NCI-H2171 (cell line): Measurements from ENCODE around the gene ADAM8.

ENCODE experiments used
- DNase-seq: peaks from one replicate; lab custom pipeline; 2025; lab: John Stamatoyannopoulos, UW

The ADAM8 gene

GRCh38 chr10:133281628-133282372 lies 5.1 kb upstream of the ADAM8 start:
- no peak for DNase-seq

- no peak for DNase-seq
Measured at GRCh38 chr10:133281084-133281483, 4.4 kb upstream of the ADAM8 start.

- DNase-seq: no peak
Measured at GRCh38 chr10:133280391-133281059, 3.9 kb upstream of the ADAM8 start.

GRCh38 chr10:133279326-133280226 lies 2.9 kb upstream of the ADAM8 start:
- DNase-seq: no peak

- no peak for DNase-seq
Measured at GRCh38 chr10:133278577-133279265, 2.1 kb upstream of the ADAM8 start.

- no peak for DNase-seq
Measured at GRCh38 chr10:133277993-133278576, 1.4 kb upstream of the ADAM8 start.

GRCh38 chr10:133277277-133277992 lies 767 bp upstream of the ADAM8 start:
- no peak for DNase-seq

GRCh38 chr10:133276100-133276434 lies 601 bp downstream of the ADAM8 start:
- no peak for DNase-seq

- no peak for DNase-seq
Measured at GRCh38 chr10:133275684-133276092, 980 bp downstream of the ADAM8 start.

- no peak for DNase-seq
Measured at GRCh38 chr10:133274751-133275683, 1.7 kb downstream of the ADAM8 start.

GRCh38 chr10:133273534-133274143 lies 3.0 kb downstream of the ADAM8 start:
- DNase-seq: no peak

GRCh38 chr10:133272964-133273420 lies 3.7 kb downstream of the ADAM8 start:
- DNase-seq: no peak

- no peak for DNase-seq
Measured at GRCh38 chr10:133272301-133272963, 4.2 kb downstream of the ADAM8 start.

GRCh38 chr10:133271521-133272300 lies 5.0 kb downstream of the ADAM8 start:
- DNase-seq: no peak

GRCh38 chr10:133270773-133271297 lies 5.8 kb downstream of the ADAM8 start:
- DNase-seq: no peak

- DNase-seq: no peak
Measured at GRCh38 chr10:133270204-133270603, 6.5 kb downstream of the ADAM8 start.

- DNase-seq: no peak
Measured at GRCh38 chr10:133269367-133269766, 7.3 kb downstream of the ADAM8 start.

- no peak for DNase-seq
Measured at GRCh38 chr10:133268532-133268931, 8.1 kb downstream of the ADAM8 start.
